CD8-positive, alpha-beta T cell (primary cell): Measurements from ENCODE around the gene STOM. TPM values are rescaled to one million over a fixed set of nuclear protein-coding genes. Genes with fewer than 3 reads are reported as not detected.

Source experiments
- total RNA-seq, 46 experiments: library from RNA in 2 of 46; stranded (reverse) in 2 of 46; gene quantifications; one replicate each; pipeline ENCODE4 v1.2.3 and lab custom pipeline; 2021 to 2026

STOM gene
- total RNA-seq, 2 experiments from 2014 or later = 47.4 to 48.2 TPM

Other genes starting within 250 kb of the STOM start
- gene RAB14, start 168.4 kb downstream of the STOM start, total RNA-seq = 10 to 100 TPM; 58.8 to 60.4 TPM
- gene GSN, start 102.1 kb downstream of the STOM start, total RNA-seq = 1 to 10 TPM; 1.7 to 3.2 TPM
- not detected for gene GGTA1, start 129.6 kb upstream of the STOM start, total RNA-seq